ENCODE results near the gene FOXA3. TPM values are rescaled to one million over a fixed set of nuclear protein-coding genes. Genes with fewer than 3 reads are reported as not detected.

The FOXA3 gene
- total RNA-seq, 4 donors from 2014 or later: not detected

DNA sequence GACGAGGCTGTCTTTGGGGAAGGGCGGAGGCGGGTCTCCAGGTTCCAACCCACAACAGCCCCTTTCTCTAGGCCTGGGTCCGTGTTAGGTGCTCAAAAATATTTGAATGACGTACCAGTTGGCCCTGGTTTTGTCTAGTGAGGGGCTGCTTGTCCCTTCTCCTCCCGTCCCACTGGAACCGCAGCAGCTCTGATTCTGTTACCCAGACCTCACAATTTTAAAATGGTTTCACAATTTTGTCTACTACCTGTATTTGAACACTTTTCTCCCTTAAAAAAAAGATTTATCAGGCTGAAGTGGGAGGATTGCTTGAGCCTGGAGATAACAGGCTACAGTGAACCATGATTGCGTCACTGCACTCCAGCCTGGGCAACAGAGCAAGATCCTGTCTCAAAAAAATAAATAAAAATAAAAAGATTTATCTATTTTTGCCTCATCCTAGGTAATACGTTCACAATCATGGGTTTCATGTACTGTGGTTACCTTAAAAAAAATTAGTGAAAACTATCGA lies 23.1 kb downstream of the FOXA3 start:
- TF ChIP-seq, protein P1, sequence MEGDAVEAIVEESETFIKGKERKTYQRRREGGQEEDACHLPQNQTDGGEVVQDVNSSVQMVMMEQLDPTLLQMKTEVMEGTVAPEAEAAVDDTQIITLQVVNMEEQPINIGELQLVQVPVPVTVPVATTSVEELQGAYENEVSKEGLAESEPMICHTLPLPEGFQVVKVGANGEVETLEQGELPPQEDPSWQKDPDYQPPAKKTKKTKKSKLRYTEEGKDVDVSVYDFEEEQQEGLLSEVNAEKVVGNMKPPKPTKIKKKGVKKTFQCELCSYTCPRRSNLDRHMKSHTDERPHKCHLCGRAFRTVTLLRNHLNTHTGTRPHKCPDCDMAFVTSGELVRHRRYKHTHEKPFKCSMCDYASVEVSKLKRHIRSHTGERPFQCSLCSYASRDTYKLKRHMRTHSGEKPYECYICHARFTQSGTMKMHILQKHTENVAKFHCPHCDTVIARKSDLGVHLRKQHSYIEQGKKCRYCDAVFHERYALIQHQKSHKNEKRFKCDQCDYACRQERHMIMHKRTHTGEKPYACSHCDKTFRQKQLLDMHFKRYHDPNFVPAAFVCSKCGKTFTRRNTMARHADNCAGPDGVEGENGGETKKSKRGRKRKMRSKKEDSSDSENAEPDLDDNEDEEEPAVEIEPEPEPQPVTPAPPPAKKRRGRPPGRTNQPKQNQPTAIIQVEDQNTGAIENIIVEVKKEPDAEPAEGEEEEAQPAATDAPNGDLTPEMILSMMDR (IDR thresholded peaks at IDR 0.05; ENCODE audit: low read depth): no peak

DNA sequence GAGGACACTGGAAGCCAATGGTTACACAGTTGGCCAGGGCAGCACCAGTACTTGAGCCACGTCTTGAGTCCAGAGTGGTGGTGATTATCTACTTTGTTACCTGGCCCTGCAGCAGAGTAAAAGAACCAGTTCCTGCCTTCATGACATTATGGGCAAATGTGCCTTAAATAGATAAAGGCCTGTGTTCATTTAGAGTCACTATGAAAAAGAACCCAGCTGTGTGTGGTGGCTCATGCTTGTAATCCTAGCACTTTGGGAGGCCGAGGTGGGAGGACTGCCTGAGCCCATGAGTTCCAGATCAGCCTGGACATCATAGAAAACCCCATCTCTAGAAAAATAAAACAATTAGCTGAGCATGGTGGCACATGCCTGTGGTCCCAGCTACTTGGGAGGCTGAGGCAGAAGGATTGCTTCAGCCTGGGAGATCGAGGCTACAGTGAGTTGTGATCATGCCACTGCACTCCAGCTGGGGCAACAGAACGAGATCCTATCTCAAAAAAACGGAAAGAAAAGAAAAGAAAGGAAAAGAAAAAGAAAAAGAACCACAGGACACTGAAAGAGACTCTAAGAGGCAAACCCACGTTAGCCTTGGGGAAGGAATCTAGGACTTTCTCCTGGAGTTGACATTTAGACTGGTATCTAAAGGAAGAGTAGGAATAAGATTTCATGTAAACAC lies 25.2 kb downstream of the FOXA3 start:
- TF ChIP-seq, protein P1 (IDR thresholded peaks at IDR 0.05; ENCODE audit: low read depth): no peak

DNA sequence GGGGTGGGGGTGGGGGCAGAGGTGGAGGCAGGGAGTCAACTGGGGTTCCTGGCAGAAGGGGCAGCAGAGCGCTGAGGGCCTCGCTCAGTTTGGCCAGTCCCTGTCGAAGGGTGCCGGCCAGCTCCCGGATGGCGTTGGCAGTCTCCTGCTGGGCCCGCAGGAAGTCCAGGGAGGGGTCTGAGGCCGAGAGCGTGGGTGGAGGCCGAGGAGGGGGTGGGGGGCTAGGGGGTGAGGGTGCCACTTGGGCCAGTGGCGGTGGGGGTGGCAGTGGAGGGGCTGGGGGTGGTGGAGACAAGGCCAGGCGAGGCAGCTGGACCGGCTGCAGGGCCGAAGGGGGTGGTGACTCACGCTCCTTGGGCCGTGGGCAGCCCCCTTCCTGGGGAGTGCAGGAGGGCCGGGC lies 26.8 kb downstream of the FOXA3 start:
- TF ChIP-seq, protein P1 (IDR thresholded peaks at IDR 0.05; ENCODE audit: low read depth): no peak

DNA sequence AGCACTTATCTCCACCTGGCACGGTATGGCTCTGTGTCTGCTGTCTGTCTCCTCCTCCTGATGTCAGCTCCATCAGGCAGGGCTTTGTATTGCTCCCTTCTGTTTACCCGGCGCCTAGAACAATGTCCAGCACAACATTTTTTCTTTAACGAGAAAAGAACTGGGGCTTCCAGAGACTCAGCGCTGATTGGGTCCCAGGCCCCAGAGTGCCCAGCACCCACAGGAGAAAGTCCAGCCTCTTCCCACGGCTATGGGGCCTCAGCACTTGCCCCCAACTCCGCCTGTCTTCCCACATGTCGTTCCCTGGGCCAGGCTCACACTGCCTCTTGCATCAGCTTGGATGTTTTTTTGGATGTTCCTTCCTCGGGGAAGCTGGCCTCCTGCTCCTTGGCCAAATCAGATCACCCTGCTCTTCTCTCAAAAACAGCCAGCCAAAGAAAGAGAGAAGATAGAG lies 31.4 kb downstream of the FOXA3 start:
- TF ChIP-seq, protein P1 (IDR thresholded peaks at IDR 0.05; ENCODE audit: low read depth): no peak

DNA sequence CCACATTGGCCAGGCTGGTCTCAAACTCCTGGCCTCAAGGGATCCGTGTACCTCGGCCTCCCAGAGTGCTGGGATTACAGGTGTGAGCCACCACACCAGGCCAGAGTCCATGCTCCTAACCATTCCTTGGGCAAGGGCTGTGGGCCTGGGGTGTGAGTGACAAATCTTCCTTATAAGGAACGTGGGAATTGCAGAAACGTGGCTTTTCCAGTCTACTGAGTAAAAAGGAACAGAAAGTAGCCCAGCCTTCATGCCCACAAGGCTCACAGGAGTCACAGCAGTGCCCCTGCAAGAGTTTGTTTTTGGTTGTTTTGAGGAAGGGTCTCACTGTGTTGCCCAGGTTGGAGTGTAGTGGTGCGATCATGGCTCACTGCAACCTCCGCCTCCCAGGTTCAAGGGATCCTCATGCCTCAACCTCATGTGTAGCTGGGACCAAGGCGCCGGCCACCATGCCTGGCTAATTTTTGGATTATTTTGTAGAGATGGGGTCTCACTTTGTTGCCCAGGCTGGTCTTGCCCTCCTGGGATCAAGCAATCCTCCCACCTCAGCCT lies 33.2 kb downstream of the FOXA3 start:
- TF ChIP-seq, protein P1 (IDR thresholded peaks at IDR 0.05; ENCODE audit: low read depth): no peak

DNA sequence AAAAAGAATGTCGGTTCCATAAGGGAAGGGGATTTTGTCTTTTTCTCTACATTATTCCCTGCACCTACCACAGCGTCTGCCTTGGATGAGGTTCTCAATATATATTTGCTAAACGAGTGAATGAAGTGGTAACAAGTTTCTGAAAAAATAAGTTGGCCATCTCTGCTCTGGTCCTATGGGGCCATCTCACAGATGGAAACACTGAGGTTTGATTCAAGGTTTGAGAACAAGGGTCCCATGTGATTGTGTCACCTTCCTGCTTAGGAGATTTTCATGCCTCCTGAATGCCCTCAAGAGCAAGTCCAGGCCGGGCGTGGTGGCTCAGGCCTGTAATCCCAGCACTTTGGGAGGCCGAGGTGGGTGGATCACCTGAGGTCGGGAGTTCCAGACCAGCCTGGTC lies 35.1 kb downstream of the FOXA3 start:
- TF ChIP-seq, protein P1 (IDR thresholded peaks at IDR 0.05; ENCODE audit: low read depth): no peak

DNA sequence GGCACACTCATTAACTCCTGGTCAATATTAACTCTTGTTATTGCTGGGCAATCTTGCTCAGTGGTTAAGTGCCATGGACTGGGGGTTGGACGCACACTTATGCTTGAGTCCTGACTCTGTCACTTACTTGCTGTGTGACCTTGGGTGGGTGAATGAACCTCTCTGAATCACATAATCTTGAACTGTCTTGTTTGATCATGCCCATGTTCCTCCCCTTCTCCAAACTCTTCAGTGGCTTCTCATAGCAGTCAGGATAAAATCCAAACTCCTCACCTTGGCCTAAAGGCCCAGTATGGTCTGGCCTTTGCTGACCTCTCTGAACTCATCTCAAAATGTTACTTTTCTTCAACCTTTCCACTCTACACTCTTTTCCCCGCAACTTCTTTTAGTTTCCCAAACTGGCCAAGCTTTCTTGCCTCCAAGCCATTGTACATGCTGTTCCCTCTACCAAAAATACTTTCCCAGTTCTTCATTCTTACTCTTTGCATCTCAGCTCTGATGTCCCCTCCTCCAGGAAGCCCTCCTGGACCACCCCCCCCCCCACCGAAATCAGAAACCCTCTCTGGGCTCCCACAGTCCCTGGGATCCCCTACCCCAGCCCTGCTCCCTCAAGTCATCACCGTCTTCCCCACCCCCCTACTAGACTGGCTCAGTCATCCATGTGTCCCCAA lies 35.9 kb downstream of the FOXA3 start:
- TF ChIP-seq, protein P1 (IDR thresholded peaks at IDR 0.05; ENCODE audit: low read depth): no peak

Data from subcutaneous adipose tissue (tissue), 4 donors.